Measurements from ENCODE around the gene SUPT6H.

GRCh38 chr17:28707339-28707720, 45.3 kb downstream of the SUPT6H start:
- TF ChIP-seq, protein P1, sequence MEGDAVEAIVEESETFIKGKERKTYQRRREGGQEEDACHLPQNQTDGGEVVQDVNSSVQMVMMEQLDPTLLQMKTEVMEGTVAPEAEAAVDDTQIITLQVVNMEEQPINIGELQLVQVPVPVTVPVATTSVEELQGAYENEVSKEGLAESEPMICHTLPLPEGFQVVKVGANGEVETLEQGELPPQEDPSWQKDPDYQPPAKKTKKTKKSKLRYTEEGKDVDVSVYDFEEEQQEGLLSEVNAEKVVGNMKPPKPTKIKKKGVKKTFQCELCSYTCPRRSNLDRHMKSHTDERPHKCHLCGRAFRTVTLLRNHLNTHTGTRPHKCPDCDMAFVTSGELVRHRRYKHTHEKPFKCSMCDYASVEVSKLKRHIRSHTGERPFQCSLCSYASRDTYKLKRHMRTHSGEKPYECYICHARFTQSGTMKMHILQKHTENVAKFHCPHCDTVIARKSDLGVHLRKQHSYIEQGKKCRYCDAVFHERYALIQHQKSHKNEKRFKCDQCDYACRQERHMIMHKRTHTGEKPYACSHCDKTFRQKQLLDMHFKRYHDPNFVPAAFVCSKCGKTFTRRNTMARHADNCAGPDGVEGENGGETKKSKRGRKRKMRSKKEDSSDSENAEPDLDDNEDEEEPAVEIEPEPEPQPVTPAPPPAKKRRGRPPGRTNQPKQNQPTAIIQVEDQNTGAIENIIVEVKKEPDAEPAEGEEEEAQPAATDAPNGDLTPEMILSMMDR (IDR thresholded peaks at IDR 0.05), result no peak
- TF ChIP-seq ZFX (IDR thresholded peaks at IDR 0.05; ENCODE audit: borderline replicate concordance), result no peak

Data from 22Rv1 (cell line).